Adipose tissue (tissue), 3 donors: ENCODE measurements around the gene ATP2B3. TPM values are rescaled to one million over a fixed set of nuclear protein-coding genes. Genes with fewer than 3 reads are reported as not detected.

Experiments
- H3K27ac ChIP-seq: one replicate; pipeline ENCODE4 v1.5.1; 2013; ENCODE audit warnings: low read depth, low read length
- WGBS, 3 donors: extraction: QIAGEN DNeasy Blood & Tissue Kit; methylation state at CpG; one replicate each; pipeline ENCODE4 v1.1.7; 2013; 5-methylcytosine and 5-hydroxymethylcytosine counted together
- polyA plus RNA-seq, 3 donors: library from polyadenylated mRNA; stranded (reverse); fragments of 200-250 nt; gene quantifications; one replicate each; pipeline ENCODE4 v1.2.3, GENCODE V29; 2013
- donor health status: healthy with polysubstance abuse.
- donor health status: Bipolar disorder and iron deficiency.
- donor health status: healthy.

The ATP2B3 gene
- polyA plus RNA-seq, 3 donors, result 0.02 TPM; not detected in 2

GRCh38 chrX:153485396-153486080, 31.9 kb upstream of the ATP2B3 start:
- 84% methylated on average over 14 to 30 of the region's 30 CpGs for WGBS, 3 donors
- no peak overlapping the region for H3K27ac ChIP-seq

- no peak overlapping the region for H3K27ac ChIP-seq
- WGBS, 3 donors, result 71 to 85% (median 85%) methylated on average over 6 to 10 of the region's 10 CpGs
Observed at GRCh38 chrX:153486171-153486570, 31.3 kb upstream of the ATP2B3 start.

GRCh38 chrX:153487590-153488071, 29.8 kb upstream of the ATP2B3 start:
- 68 to 74% (median 69%) methylated on average over 8 to 11 of the region's 11 CpGs for WGBS, 3 donors
- H3K27ac ChIP-seq, result no peak overlapping the region

GRCh38 chrX:153488231-153488914, 29.1 kb upstream of the ATP2B3 start:
- WGBS, 3 donors, result 34 to 52% (median 45%) methylated on average over 12 to 26 of the region's 27 CpGs
- no peak overlapping the region for H3K27ac ChIP-seq

- H3K27ac ChIP-seq, result no peak overlapping the region
- WGBS, 3 donors, result 86 to 89% (median 87%) methylated on average over 14 to 20 of the region's 20 CpGs
Observed at GRCh38 chrX:153490217-153490930, 27.1 kb upstream of the ATP2B3 start.

- H3K27ac ChIP-seq, result no peak overlapping the region
- 53 to 67% (median 54%) methylated on average over 2 to 10 of the region's 10 CpGs for WGBS, 3 donors
Observed at GRCh38 chrX:153491351-153491914, 26.0 kb upstream of the ATP2B3 start.

- 31 to 57% (median 39%) methylated on average over 8 to 10 of the region's 11 CpGs for WGBS, 3 donors
- H3K27ac ChIP-seq, result no peak overlapping the region
Observed at GRCh38 chrX:153491918-153492317, 25.5 kb upstream of the ATP2B3 start.

- H3K27ac ChIP-seq, result no peak overlapping the region
- WGBS, 3 donors, result 75 to 79% (median 79%) methylated on average over 12 of the region's 12 CpGs
Observed at GRCh38 chrX:153492543-153492942, 24.9 kb upstream of the ATP2B3 start.

GRCh38 chrX:153493085-153493484, 24.4 kb upstream of the ATP2B3 start:
- H3K27ac ChIP-seq, result no peak overlapping the region
- 84 to 92% (median 86%) methylated on average over 11 of the region's 11 CpGs for WGBS, 3 donors

- WGBS, 3 donors, result 69 to 89% (median 74%) methylated on average over 12 of the region's 12 CpGs
- no peak overlapping the region for H3K27ac ChIP-seq
Observed at GRCh38 chrX:153494061-153494460, 23.4 kb upstream of the ATP2B3 start.

- 9 to 39% (median 17%) methylated on average over 12 to 33 of the region's 41 CpGs for WGBS, 3 donors
- no peak within 1 kb of the TSS for H3K27ac ChIP-seq
Observed at GRCh38 chrX:153494541-153495361, 22.7 kb upstream of the ATP2B3 start, which contains the start of gene BGN. TSS of gene BGN (plus strand) at chrX:153494980. CDS start at chrX:153504632, 9,652 bp downstream.

GRCh38 chrX:153495362-153495751, 22.1 kb upstream of the ATP2B3 start:
- no peak overlapping the region for H3K27ac ChIP-seq
- 31 to 54% (median 35%) methylated on average over 10 to 17 of the region's 17 CpGs for WGBS, 3 donors

- 76 to 96% (median 79%) methylated on average over 4 to 18 of the region's 18 CpGs for WGBS, 3 donors
- no peak overlapping the region for H3K27ac ChIP-seq
Observed at GRCh38 chrX:153495903-153496589, 21.4 kb upstream of the ATP2B3 start.

- H3K27ac ChIP-seq, result no peak overlapping the region
- WGBS, 3 donors, result 57 to 100% (median 80%) methylated on average over 1 to 8 of the region's 8 CpGs
Observed at GRCh38 chrX:153496590-153496959, 20.9 kb upstream of the ATP2B3 start.

- no peak overlapping the region for H3K27ac ChIP-seq
- WGBS, 3 donors, result 80 to 85% (median 84%) methylated on average over 7 of the region's 7 CpGs
Observed at GRCh38 chrX:153498453-153498852, 19.0 kb upstream of the ATP2B3 start.

- H3K27ac ChIP-seq, result no peak overlapping the region
- 64 to 78% (median 67%) methylated on average over 10 to 15 of the region's 15 CpGs for WGBS, 3 donors
Observed at GRCh38 chrX:153499341-153499740, 18.1 kb upstream of the ATP2B3 start.

GRCh38 chrX:153499876-153500275, 17.6 kb upstream of the ATP2B3 start:
- no peak overlapping the region for H3K27ac ChIP-seq
- 66 to 77% (median 76%) methylated on average over 13 to 17 of the region's 17 CpGs for WGBS, 3 donors
